ENCODE data around the gene CD63. TPM values are rescaled to one million over a fixed set of nuclear protein-coding genes. Genes with fewer than 3 reads are reported as not detected.

Gene CD63
- total and polyA plus RNA-seq, 2 of the 4 experiments (the other 2 are of a cell fraction), result 995 to 1,398 TPM

DNA sequence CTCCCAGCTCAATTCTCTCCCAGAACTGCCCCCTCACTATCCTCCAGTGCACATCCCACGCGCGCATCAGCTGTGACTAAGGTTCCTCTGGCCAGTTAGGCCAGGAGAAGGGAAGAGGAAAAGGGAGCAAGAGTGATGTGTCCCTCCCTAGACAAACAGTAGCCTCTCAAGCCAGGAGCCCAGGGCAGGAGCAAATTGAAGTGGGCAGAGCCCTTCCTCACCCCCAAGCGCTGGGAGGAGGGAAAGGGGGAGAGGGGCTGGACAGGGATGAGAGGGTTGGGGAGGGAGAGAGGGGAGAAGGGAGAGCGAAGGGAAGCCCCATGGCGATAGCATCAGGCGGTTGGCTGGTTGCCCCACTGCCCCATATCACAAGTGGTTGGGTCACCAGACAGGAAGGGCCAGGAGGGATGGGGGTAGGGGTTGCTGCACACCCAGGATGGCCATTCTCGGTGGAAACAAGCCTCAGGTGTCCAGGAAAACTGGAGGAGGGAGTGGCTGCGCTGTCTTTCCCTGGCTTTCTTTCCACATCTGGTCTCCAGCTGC lies 1.1 kb downstream of the CD63 start (continued):
- 0 out of 2 replicates have a peak, but pooled peaks have one; percentile 20 for TF ChIP-seq MAZ (IDR thresholded peaks at IDR 0.05; ENCODE audit: borderline replicate concordance, low read depth, low read length)

DNA sequence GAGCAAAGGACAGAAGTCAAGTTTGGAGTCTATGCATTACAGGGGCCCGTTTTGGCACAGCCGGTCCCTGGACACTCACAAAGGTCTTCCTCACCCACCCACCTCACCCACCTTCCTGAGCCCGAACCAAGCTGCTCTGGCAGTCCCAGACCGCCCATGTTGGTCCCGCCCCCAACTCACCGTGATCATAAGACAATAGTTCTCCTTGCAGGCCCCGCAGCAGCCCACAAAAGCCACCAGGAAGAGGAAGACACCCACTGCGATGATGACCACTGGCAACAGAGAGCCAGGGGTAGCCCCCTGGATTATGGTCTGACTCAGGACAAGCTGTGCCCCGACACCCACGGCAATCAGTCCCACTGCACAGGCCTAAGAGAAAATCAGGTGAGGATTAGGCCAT lies 1.8 kb downstream of the CD63 start:
- peak overlapping the region; percentile 52 for H3K23ac ChIP-seq (ENCODE audit: low read depth, low read length)
- intact Hi-C loops (cut with micrococcal nuclease), result no loop called here
- peaks cover 10 to 69% of the 10 kb centered on the region in 2 experiments for H3K79me1 ChIP-seq (ENCODE audit: low read depth in 1 of 2, low read length in 2 of 2)
- H4K8ac ChIP-seq (ENCODE audit: low read depth in 2 of 2, low read length in 2 of 2), result no peak overlapping the region
- ChIA-PET POLR2A (ENCODE audit: unreplicated experiment) (no interaction called here), CTCF (no interaction called here)
- peak overlapping the region; percentile 94 for H2BK5ac ChIP-seq (ENCODE audit: low read depth, low read length, poor library complexity, severe bottlenecking)
- no peak overlapping the region for H2BK20ac ChIP-seq (ENCODE audit: low read depth, low read length)
- H3K36me3 ChIP-seq (ENCODE audit: control insufficient read depth, insufficient read depth, low read length), result peaks cover 45% of the 10 kb centered on the region
- TF ChIP-seq CHD1 (IDR thresholded peaks at IDR 0.05; ENCODE audit: low read depth, low read length) (no peak), RCOR1 (IDR thresholded peaks at IDR 0.05; ENCODE audit: insufficient replicate concordance, low read length) (no peak), CEBPB (IDR thresholded peaks at IDR 0.05; ENCODE audit: low read depth, low read length) (no peak), MAZ (IDR thresholded peaks at IDR 0.05; ENCODE audit: borderline replicate concordance, low read depth, low read length) (no peak), CTCF (conservative IDR thresholded peaks at IDR 0.05; ENCODE audit: low read depth, low read length) (no peak), NFE2L2 (IDR thresholded peaks at IDR 0.05; ENCODE audit: low read depth, low read length) (no peak), RAD21 (IDR thresholded peaks at IDR 0.05; ENCODE audit: low read length) (no peak), POLR2A (IDR thresholded peaks at IDR 0.05; ENCODE audit: low read depth, low read length) (no peak), RFX5 (IDR thresholded peaks at IDR 0.05; ENCODE audit: low read depth, low read length) (no peak)
- TF ChIP-seq, protein P1, sequence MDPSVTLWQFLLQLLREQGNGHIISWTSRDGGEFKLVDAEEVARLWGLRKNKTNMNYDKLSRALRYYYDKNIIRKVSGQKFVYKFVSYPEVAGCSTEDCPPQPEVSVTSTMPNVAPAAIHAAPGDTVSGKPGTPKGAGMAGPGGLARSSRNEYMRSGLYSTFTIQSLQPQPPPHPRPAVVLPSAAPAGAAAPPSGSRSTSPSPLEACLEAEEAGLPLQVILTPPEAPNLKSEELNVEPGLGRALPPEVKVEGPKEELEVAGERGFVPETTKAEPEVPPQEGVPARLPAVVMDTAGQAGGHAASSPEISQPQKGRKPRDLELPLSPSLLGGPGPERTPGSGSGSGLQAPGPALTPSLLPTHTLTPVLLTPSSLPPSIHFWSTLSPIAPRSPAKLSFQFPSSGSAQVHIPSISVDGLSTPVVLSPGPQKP (IDR thresholded peaks at IDR 0.05; ENCODE audit: borderline replicate concordance, low read depth, low read length), result no peak
- in situ Hi-C loops (cut with MboI; ENCODE audit: low sequenced_read_pairs), result no loop called here
- no peak overlapping the region; the same call in 1 of the 2 replicates for H2AK5ac ChIP-seq (ENCODE audit: low read depth, low read length)
- no peak overlapping the region for H4K91ac ChIP-seq (ENCODE audit: insufficient read depth, low read depth, low read length)
- peak overlapping the region; percentile 94 for H3K9ac ChIP-seq (ENCODE audit: low read depth, low read length)
- H3K9me1 ChIP-seq (ENCODE audit: insufficient read depth, low read length), result no peaks in the 10 kb centered on the region
- WGBS, 2 experiments (ENCODE audit: extremely low coverage in 2 of 2, insufficient read length in 1 of 2), result 60% methylated on average over 1 of the region's 10 CpGs; no CpG with 5 or more reads in 1 of the 2 experiments
- no peak overlapping the region for H2BK15ac ChIP-seq (ENCODE audit: low read depth, low read length)
- no peak overlapping the region for H2AFZ ChIP-seq (replicated peaks; ENCODE audit: low read length, poor library complexity)
- BruUV-seq (replicated peaks), result no TSS peak
- H3K18ac ChIP-seq (ENCODE audit: low read depth, low read length), result no peak overlapping the region
- H3K4ac ChIP-seq (ENCODE audit: low read depth, low read length), result peak overlapping the region; percentile 59
- H3K14ac ChIP-seq (replicated peaks; ENCODE audit: low read depth, low read length), result peak overlapping the region; percentile 68
- H3K27me3 ChIP-seq (ENCODE audit: control insufficient read depth, insufficient read depth, low read length), result no peaks in the 10 kb centered on the region
- ATAC-seq (ENCODE audit: low read depth) (no peak), DNase-seq (no peak)
- H2AK9ac ChIP-seq (replicated peaks; ENCODE audit: low read depth, low read length, poor library complexity), result peak overlapping the region; percentile 87
- H3K9me3 ChIP-seq (ENCODE audit: control insufficient read depth, insufficient read depth, low read length), result no peaks in the 10 kb centered on the region
- H3K27ac ChIP-seq (ENCODE audit: insufficient read depth, low read length), result peak overlapping the region; percentile 98
- no peak overlapping the region for H4K5ac ChIP-seq (ENCODE audit: low read depth, low read length)
- peaks cover 61% of the 10 kb centered on the region for H4K20me1 ChIP-seq (ENCODE audit: insufficient read depth, low read length)
- peaks cover 8% of the 10 kb centered on the region for H3K4me1 ChIP-seq (ENCODE audit: control insufficient read depth, insufficient read depth, low read length)
- H3K4me2 ChIP-seq (ENCODE audit: low read depth, low read length), result peak overlapping the region; percentile 94
- H2BK120ac ChIP-seq (ENCODE audit: low read depth, low read length), result no peak overlapping the region
- dilution Hi-C loops (cut with HindIII; ENCODE audit: low sequenced_read_pairs, unreplicated experiment), result no loop called here
- H3K4me3 ChIP-seq (ENCODE audit: insufficient read depth, low read depth, low read length), result peak overlapping the region; percentile 90
- 0 out of 2 replicates have a peak overlapping the region, but pooled peaks have one; percentile 80 for H3K56ac ChIP-seq (ENCODE audit: extremely low read depth, insufficient read depth, low read length)
